Kidney capillary endothelial cell (primary cell): ENCODE measurements around the gene ZSWIM9.
A peak's percentile ranks its signal among the peaks of the same experiment; 100 is the strongest.

Experiments
- DNase-seq: peaks from one replicate; pipeline ENCODE4 v3.0.0-alpha.2; 2018; ENCODE audit warnings: low spot score

Gene ZSWIM9

DNA sequence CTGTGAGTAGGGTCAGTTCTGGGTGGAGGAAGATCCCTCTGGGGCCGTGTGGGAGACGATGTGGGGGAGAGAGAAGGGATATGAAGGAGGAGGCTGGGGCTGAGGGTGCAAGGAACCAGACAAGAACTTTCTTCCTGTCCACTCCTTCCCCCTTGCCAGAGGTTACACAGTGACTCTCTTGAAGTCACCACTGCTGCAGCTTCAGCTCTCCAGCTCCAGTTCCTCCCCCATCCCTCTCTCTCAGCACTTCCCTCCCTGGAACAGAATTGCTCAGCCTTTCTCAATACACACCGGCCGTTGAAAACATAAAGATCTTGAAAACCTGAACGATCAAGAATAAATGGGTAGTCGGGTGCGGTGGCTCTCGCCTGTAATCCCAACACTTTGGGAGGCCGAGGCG is 5.1 kb downstream of the ZSWIM9 start:
- DNase-seq: no peak

DNA sequence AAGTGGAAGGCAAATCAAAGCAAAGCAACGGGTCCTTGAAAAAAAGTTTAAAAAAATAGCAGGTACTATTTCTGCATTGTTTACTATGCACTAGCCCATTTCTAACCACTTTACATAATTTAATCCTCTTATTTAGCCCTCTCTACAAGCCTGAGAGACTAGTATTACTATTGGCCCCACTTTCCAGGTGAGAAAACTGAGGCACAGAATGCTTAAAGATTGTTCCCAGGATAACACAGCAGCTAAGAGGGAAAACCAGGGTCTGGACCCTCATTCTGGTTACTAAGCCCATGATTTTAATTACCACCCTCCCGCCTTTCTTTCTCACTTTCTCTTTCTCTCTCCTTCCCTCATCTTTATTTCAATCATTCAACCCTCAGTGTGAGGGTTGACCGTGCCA is 5.7 kb downstream of the ZSWIM9 start:
- no peak for DNase-seq

DNA sequence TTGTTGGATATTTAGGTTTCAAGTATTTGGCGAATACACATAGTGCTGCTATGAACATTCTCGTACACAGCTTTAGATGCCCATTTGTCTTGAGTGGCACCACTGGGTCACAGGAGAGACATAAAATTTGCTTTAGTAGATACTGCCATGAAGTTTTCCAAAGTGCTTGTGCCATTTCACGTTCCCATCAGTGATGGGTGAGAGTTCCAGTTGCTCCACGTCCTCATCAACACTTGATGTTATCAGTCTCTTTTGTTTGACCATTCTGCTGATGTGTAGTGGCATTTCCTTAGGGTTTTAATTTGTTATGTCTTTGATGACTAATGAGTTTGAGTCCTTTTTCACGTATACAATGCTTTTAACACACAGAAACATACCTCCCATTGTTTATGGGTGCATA is 11.0 kb downstream of the ZSWIM9 start:
- DNase-seq: no peak

GRCh38 chr19:48182434-48182833 is 12.0 kb downstream of the ZSWIM9 start:
- no peak for DNase-seq

DNA sequence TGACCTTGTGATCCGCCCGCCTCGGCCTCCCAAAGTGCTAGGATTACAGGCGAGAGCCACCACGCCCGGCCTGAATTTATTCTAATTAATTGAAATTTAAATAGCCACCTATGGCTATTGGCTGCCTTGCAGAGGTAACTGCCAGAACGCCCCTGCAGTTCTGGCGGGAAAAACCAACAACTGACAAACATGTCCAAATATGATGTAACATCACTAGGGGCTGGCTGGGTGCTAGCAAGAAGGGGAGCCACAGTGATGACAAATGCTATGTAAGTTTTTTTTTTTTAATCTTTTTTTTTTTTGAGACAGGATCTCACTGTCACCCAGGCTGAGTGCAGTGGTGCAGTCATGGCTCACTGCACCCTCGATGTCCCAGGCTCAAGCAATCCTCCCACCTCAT is 12.9 kb downstream of the ZSWIM9 start:
- DNase-seq: no peak

DNA sequence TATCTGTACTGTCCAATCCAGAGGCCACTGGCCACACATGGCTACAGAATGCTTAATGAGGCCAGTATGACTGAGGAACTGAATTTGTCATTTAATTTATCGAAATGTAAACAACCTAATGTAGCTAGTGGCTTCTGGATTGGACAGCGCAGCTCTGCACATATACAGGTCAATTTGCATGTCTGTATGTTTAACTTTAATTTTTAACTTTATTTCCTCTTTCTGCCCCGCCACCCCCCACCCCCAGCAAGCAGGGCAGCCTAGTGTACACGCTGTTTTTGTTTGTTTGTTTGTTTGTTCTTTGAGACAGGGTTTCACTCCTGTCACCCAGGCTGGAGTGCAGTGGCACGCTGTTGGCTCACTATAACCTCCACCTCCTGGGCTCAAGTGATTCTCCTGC is 15.5 kb downstream of the ZSWIM9 start:
- DNase-seq: no peak

DNA sequence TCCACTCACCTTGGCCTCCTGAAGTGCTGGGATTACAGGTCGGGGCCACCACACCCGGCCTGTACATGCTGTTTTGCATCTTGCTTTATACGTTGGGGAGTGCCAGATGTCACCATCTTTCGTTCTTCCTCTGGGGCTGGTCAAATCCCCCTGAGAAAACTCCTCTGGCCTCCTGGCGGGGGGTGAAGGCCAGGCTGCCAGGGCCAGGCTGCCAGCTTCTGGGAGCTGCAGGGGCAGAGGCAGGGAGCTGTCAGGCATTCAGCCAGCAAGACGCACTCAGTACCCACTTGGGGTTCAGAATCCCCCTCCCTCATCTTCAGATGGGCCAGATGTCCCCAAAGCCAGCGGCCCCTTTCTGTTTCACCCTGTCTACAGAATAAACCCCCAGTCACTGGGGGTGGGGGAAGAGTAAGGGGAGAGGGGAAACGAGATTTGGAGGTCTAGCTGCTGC is 16.1 kb downstream of the ZSWIM9 start:
- DNase-seq: no peak

GRCh38 chr19:48190288-48190884 is 19.9 kb downstream of the ZSWIM9 start:
- DNase-seq: no peak

- DNase-seq: no peak
Measured at GRCh38 chr19:48190885-48191284, 20.4 kb downstream of the ZSWIM9 start.

- DNase-seq: no peak
Measured at GRCh38 chr19:48192750-48193149, 22.3 kb downstream of the ZSWIM9 start.

GRCh38 chr19:48194041-48194843 is 23.8 kb downstream of the ZSWIM9 start:
- no peak for DNase-seq

GRCh38 chr19:48194844-48195830 is 24.7 kb downstream of the ZSWIM9 start:
- DNase-seq: no peak

GRCh38 chr19:48196321-48196763 is 25.9 kb downstream of the ZSWIM9 start:
- no peak for DNase-seq

- DNase-seq: peak; percentile 10
Measured at GRCh38 chr19:48196933-48197665, 26.6 kb downstream of the ZSWIM9 start.

DNA sequence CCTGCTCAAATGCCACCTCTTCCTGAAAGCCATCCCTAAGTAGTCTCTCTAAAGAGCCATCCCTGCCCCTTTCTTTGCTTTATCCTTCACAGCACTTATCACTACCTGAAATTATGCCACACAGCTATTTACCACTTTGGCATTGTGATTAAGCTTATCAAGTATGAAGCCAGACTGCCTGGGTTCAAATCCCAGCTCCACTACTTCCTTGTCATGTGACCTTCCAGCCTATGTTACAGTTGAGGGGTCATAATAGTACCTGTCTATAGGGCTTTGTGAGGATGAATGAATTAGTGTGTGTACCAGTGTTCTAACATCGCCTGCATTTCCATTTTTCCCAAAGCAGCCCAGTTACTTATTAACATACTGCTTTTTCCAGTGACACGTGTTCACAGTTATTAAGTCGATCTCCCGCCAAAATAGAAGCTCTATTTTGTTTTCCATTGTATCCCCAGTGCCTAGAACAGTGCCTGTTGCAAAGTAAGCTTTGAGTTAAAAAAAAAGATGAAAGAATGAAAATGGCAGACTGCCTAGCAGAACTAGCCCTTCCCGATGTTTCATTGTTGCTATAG is 32.8 kb downstream of the ZSWIM9 start:
- DNase-seq: no peak

DNA sequence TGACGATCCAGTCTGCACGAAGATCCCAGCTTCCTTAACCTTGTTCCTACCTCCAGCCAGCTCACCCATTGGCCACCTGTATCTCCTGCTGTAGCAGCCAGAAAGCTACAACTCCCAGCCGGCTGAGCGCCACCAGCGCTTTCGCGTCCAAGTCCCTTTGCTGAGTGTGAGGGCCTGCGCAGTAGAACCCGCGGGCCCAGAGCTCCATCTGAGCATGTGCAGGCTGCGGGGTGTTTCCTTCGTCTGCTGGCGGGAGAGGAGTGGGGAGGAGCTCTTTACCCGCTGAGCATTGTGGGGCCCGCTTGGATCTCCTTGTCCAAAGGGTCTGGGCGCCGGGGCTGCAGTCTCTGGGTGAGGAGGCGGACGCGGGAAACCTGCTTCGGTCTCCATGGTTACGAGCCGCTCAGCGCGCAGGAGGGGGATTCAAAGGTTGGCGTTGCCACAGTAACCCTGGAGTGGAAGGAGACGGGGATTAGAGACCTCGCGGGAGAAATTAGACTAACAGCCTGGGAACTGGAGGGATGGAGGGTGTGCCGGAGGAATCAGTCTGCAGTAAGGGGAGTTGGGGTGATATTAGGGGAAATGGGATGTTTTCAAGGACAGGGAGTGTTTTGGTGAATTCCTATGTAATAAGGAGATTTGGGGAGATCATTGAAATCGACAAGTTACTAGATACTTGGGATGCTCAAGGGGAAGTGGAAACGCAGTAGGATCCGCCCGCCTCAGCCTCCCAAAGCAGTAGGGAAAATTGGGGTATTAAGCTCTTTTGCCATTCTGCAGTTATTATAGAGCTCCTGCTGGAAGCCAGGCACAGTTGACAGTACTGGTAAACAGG is 33.5 kb downstream of the ZSWIM9 start:
- peak; percentile 93 for DNase-seq

- no peak for DNase-seq
Measured at GRCh38 chr19:48206397-48207093, 36.1 kb downstream of the ZSWIM9 start.

GRCh38 chr19:48210005-48210404 is 39.5 kb downstream of the ZSWIM9 start:
- DNase-seq: peak; percentile 60

- no peak for DNase-seq
Measured at GRCh38 chr19:48213959-48214358, 43.5 kb downstream of the ZSWIM9 start.

DNA sequence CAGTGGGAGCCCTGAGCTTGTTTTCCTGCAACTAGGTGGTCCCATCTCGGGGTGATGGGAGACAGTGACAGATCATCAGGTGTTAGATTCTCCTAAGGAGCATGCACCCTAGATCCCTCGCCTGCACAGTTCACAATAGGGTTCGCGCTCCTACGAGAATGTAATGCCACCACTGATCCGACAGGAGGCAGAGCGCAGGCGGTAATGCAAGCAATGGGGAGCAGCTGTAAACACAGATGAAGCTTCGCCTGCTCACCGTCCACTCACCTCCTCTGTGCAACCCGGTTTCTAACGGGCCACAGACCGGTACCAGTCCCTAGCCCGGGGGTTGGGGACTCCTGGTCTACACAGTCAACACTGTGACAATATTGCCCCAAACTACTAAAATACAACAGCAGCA is 46.5 kb downstream of the ZSWIM9 start:
- DNase-seq: no peak
